ENCODE data around the gene ESR1. TPM values are rescaled to one million over a fixed set of nuclear protein-coding genes. Genes with fewer than 3 reads are reported as not detected.

Gene ESR1
- total and polyA plus RNA-seq, 2 donors (not counting 3 experiments of a cell fraction or from before 2014, with no cell fraction given): 0.01 TPM; not detected in 1

DNA sequence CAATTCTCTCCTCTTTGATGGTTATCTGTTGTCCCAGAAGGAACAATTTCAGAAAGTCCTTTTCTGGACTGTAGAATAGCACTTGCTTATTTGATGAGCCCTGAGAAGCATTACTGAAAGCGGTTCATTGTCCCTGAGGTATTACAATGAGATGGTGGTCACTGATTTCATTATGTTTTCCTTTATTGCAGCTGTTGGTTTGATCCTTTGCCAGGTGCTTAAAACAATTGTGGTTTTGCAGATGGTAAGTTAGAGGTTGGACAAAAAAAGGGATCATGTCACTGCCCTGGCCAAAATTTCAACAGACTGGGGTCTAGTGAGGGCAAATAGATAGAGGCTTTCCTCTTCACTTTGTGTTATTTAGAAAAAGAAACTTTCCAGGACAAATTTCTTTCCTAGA lies 61.9 kb downstream of the ESR1 start:
- CTCF ChIA-PET: interaction anchor here (1.6 kb wide), 1 partner anchor 255 kb away, joined by 4 read pairs; no protein-coding TSS in a partner anchor
- POLR2A ChIA-PET: no interaction called here
- dilution Hi-C loops (cut with MboI; ENCODE audit: extremely low pct_ligation_motif_present, low sequenced_read_pairs): no loop called here

DNA sequence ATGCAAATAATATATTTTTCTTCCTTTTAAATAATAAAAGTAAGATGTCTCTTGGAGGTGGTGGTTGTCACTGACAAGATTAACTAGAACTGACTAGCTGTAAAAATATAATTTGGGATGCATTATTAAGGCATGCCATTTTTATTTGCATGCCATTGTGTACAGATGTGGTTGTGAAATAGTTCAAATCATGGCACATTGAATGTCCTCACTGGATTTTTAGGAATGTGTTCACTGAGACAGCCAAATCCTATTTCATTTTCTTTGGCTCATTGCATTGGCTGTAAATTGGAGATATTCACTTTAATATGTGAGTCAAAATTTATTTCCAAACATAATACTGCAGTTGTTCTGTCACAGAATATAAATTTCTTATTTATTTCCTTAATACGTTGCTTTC lies 62.3 kb downstream of the ESR1 start:
- no peak for FAIRE-seq
- CTCF ChIA-PET: interaction anchor here (1.6 kb wide), 1 partner anchor 255 kb away, joined by 4 read pairs; no protein-coding TSS in a partner anchor
- Histone ChIP-seq H3K27ac (ENCODE audit: insufficient read depth, low read depth, low read length) (no peak overlapping the region), H3K9me3 (replicated peaks; ENCODE audit: control insufficient read depth, insufficient read depth, low read length) (no peaks in the 10 kb centered on the region), H3K27me3 (ENCODE audit: control insufficient read depth in 2 of 2, insufficient read depth in 2 of 2, low read length in 2 of 2) (no peaks in the 10 kb centered on the region), H3K9me1 (replicated peaks; ENCODE audit: control insufficient read depth, extremely low read depth, insufficient read depth, low read length) (no peaks in the 10 kb centered on the region), H2AFZ (ENCODE audit: low read depth, low read length) (no peak overlapping the region), H3K4me2 (ENCODE audit: insufficient read depth, low read length) (no peak overlapping the region), H3K4me3 (replicated peaks in 1 of 3; ENCODE audit: insufficient read depth in 1 of 3, low read depth in 1 of 3, low read length in 3 of 3) (no peak overlapping the region), H3K4me1 (ENCODE audit: control insufficient read depth, extremely low read depth, insufficient read depth, low read length) (no peaks in the 10 kb centered on the region), H4K20me1 (replicated peaks; ENCODE audit: control insufficient read depth, extremely low read depth, insufficient read depth, low read length) (no peaks in the 10 kb centered on the region), H3K36me3 (ENCODE audit: control insufficient read depth in 2 of 2, extremely low read depth in 1 of 2, insufficient read depth in 2 of 2, low read length in 2 of 2) (no peaks in the 10 kb centered on the region), H3K79me2 (ENCODE audit: control insufficient read depth, insufficient read depth, low read length) (no peaks in the 10 kb centered on the region), H3K9ac (replicated peaks; ENCODE audit: extremely low read depth, insufficient read depth, low read length) (no peak overlapping the region)
- no peak for DNase-seq (ENCODE audit: low read depth, low spot score)
- intact Hi-C loops (cut with micrococcal nuclease): no loop called here
- POLR2A ChIA-PET: no interaction called here
- BruUV-seq (replicated peaks): no TSS peak
- TF ChIP-seq GATA2 (IDR thresholded peaks at IDR 0.05; ENCODE audit: insufficient read depth, insufficient read length, low read depth, low read length) (no peak), JUN (IDR thresholded peaks at IDR 0.05; ENCODE audit: borderline replicate concordance, insufficient read depth, insufficient read length, low read depth) (no peak), POLR2A (IDR thresholded peaks at IDR 0.05; ENCODE audit: low read depth, low read length) (no peak), FOS (IDR thresholded peaks at IDR 0.05; ENCODE audit: borderline replicate concordance, insufficient read depth, low read length) (no peak), POLR2AphosphoS5 (IDR thresholded peaks at IDR 0.05; ENCODE audit: insufficient read depth, low read depth, low read length) (no peak), MYC (IDR thresholded peaks at IDR 0.05; ENCODE audit: low read depth, low read length) (no peak), EZH2 (IDR thresholded peaks at IDR 0.05; ENCODE audit: borderline replicate concordance, low read depth, low read length, severe bottlenecking) (no peak)
- TF ChIP-seq, protein P1, sequence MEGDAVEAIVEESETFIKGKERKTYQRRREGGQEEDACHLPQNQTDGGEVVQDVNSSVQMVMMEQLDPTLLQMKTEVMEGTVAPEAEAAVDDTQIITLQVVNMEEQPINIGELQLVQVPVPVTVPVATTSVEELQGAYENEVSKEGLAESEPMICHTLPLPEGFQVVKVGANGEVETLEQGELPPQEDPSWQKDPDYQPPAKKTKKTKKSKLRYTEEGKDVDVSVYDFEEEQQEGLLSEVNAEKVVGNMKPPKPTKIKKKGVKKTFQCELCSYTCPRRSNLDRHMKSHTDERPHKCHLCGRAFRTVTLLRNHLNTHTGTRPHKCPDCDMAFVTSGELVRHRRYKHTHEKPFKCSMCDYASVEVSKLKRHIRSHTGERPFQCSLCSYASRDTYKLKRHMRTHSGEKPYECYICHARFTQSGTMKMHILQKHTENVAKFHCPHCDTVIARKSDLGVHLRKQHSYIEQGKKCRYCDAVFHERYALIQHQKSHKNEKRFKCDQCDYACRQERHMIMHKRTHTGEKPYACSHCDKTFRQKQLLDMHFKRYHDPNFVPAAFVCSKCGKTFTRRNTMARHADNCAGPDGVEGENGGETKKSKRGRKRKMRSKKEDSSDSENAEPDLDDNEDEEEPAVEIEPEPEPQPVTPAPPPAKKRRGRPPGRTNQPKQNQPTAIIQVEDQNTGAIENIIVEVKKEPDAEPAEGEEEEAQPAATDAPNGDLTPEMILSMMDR (IDR thresholded peaks at IDR 0.05; ENCODE audit: extremely low read depth in 1 of 2, insufficient read depth in 1 of 2, low read depth in 1 of 2, low read length in 2 of 2): no peak
- TF ChIP-seq, protein P2, sequence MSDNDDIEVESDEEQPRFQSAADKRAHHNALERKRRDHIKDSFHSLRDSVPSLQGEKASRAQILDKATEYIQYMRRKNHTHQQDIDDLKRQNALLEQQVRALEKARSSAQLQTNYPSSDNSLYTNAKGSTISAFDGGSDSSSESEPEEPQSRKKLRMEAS (IDR thresholded peaks at IDR 0.05; ENCODE audit: insufficient read depth, insufficient read length): no peak
- dilution Hi-C loops (cut with MboI; ENCODE audit: extremely low pct_ligation_motif_present, low sequenced_read_pairs): no loop called here

More for the DNA sequence above, 61.9 kb downstream of the ESR1 start:
- Histone ChIP-seq H3K4me3 (replicated peaks in 1 of 3; ENCODE audit: insufficient read depth in 1 of 3, low read depth in 1 of 3, low read length in 3 of 3) (no peak overlapping the region), H3K79me2 (ENCODE audit: control insufficient read depth, insufficient read depth, low read length) (no peaks in the 10 kb centered on the region), H4K20me1 (replicated peaks; ENCODE audit: control insufficient read depth, extremely low read depth, insufficient read depth, low read length) (no peaks in the 10 kb centered on the region), H3K4me2 (ENCODE audit: insufficient read depth, low read length) (no peak overlapping the region), H3K27me3 (ENCODE audit: control insufficient read depth in 2 of 2, insufficient read depth in 2 of 2, low read length in 2 of 2) (no peaks in the 10 kb centered on the region), H3K9ac (replicated peaks; ENCODE audit: extremely low read depth, insufficient read depth, low read length) (no peak overlapping the region), H3K9me3 (replicated peaks; ENCODE audit: control insufficient read depth, insufficient read depth, low read length) (no peaks in the 10 kb centered on the region), H3K9me1 (replicated peaks; ENCODE audit: control insufficient read depth, extremely low read depth, insufficient read depth, low read length) (no peaks in the 10 kb centered on the region), H3K36me3 (ENCODE audit: control insufficient read depth in 2 of 2, extremely low read depth in 1 of 2, insufficient read depth in 2 of 2, low read length in 2 of 2) (no peaks in the 10 kb centered on the region), H3K4me1 (ENCODE audit: control insufficient read depth, extremely low read depth, insufficient read depth, low read length) (no peaks in the 10 kb centered on the region), H3K27ac (ENCODE audit: insufficient read depth, low read depth, low read length) (no peak overlapping the region), H2AFZ (ENCODE audit: low read depth, low read length) (no peak overlapping the region)
- TF ChIP-seq FOS (IDR thresholded peaks at IDR 0.05; ENCODE audit: borderline replicate concordance, insufficient read depth, low read length): no peak
- no peak for TF ChIP-seq EZH2 (IDR thresholded peaks at IDR 0.05; ENCODE audit: borderline replicate concordance, low read depth, low read length, severe bottlenecking)
- intact Hi-C loops (cut with micrococcal nuclease): no loop called here
- FAIRE-seq (no peak), DNase-seq (ENCODE audit: low read depth, low spot score) (peak; percentile 2)
- BruUV-seq (replicated peaks): no TSS peak
